ENCODE measurements around the gene CACNA1B.

CACNA1B gene

DNA sequence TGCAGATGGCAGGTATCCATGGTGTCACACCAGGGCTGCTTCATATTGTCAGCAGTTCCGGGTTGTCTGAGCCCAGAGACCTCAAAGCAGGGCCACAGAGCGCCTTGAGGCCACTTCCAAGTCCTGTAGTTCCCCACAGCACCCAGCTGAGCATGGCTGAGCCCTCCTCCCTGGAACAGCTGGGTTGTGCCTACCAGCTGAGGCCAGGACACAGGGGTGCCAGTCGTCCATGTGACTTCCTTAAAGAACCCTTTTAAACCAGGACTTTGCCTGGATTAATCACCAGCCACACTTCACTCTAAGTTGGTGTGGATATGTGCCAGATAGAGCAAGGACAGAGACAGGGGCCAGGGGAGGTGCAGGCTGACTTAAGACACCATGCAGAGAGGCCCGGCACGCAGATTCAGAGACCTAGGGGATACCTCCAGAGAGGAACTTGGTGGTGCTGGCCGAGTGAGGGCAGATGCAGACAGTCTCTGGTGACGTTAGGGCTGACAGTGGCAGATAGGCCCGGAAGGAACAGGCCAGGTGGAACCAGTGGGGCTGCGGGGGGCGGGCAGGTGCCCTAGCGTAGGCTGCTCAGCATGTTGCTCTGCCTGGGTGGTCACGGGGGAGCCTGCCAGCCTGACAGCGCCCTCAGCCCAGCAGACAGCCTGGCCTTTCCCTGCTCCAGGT is 142.7 kb downstream of the CACNA1B start:
- DNase-seq = no peak

- no peak for DNase-seq
Measured at GRCh38 chr9:138020795-138021182, 143.2 kb downstream of the CACNA1B start.

- DNase-seq = no peak
Measured at GRCh38 chr9:138021251-138022056, 143.9 kb downstream of the CACNA1B start.

DNA sequence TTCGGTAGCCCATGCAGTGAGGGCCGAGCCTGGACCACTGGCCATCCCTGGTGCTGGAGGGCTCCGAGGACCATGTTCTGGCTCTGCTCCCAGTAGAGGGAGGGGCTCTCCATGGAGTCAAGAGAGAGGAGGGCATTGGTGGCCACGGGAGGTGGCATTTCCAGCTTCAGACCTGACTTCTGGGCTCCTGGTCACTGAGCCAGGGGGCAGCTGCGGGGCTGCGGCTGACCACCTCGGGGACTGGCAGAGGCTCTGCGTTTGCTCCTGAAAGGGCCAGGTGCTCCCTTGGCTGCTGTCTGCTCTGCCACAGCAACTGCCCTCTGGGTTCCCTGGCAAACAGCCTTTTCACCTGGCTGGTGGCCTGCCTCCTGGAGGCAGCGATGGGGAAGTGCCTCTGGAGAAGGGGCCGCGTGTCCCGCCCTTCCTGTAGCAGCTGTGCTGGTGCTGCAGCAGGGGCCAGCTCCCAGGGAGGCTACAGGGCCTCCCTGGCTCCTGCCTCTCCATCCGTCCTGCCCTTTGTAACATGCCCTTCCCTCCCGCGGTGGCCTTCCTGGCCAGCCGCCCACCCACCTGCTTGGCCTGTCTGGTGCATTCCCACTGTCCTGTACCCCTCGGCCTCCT is 144.6 kb downstream of the CACNA1B start:
- DNase-seq = no peak

DNA sequence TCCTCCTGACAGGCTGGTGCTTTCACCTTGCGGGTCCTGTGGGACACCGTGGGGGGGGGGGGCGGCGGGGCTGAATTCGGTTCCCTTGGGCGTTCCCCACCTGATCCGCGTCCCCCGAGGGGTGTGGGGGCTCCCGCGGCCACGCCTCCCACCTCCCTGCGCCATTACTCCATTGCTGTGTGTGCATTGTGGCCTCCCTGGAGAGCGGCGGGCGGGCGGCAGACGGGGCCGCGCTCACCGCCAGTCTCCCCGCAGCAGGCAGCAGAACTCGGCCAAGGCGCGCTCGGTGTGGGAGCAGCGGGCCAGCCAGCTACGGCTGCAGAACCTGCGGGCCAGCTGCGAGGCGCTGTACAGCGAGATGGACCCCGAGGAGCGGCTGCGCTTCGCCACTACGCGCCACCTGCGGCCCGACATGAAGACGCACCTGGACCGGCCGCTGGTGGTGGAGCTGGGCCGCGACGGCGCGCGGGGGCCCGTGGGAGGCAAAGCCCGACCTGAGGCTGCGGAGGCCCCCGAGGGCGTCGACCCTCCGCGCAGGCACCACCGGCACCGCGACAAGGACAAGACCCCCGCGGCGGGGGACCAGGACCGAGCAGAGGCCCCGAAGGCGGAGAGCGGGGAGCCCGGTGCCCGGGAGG is 145.3 kb downstream of the CACNA1B start:
- DNase-seq = no peak

GRCh38 chr9:138023394-138024124 is 146.0 kb downstream of the CACNA1B start:
- DNase-seq = no peak

- no peak for DNase-seq
Measured at GRCh38 chr9:138024131-138024530, 146.5 kb downstream of the CACNA1B start.

DNA sequence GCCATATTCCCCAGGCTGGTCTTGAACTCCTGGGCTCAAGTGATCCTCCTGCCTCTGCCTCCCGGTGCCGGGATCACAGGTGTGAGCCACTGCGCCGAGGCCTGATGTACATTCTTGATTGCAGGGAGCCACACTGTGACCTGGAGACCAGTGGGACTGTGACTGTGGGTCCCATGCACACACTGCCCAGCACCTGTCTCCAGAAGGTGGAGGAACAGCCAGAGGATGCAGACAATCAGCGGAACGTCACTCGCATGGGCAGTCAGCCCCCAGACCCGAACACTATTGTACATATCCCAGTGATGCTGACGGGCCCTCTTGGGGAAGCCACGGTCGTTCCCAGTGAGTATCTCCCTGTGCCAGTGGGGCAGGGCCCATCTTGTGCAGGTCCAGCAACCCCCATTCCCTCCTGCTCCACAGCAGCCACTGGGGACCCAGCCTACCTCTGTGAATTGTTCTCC is 147.3 kb downstream of the CACNA1B start:
- DNase-seq = no peak

DNA sequence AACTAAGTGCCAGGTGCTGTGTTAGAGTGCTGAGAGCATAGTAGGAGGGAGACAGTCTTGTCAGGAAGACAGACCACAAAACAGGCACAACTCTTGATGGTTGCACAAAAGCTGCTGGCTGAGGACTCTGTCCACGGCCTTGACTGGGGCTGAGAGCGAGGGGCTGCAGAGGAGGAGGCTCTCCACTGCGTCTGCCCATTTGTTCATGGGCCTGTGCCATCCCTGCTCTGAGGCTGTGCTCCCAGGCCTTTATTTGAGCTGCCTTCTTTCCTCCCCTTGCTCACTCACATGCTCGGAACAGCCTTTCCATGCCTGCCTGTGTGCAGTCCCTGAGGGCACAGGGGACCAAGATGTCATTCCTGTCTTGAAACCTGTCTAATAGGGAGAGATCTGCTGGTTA is 147.8 kb downstream of the CACNA1B start:
- no peak for DNase-seq

GRCh38 chr9:138025908-138026307 is 148.3 kb downstream of the CACNA1B start:
- no peak for DNase-seq

DNA sequence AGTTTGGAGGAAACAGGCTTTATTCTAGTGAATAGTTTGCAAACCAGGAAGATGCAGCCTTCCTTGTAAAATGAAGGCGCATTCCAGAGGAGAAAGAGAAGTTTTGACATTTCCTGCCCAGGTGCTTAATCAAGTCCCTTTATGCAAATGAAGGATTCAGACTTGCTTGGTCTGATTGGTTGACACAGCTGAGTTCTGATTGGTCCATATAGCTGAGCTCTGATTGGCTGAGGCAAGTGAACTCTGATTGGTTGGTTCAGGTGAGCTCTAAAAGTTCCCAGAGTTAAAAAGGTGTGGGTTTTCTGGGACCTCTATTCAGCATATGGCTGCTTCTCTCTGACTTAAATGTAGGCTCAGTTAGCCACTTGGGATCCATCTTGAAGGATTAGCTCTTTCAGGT is 151.0 kb downstream of the CACNA1B start:
- no peak for DNase-seq

- no peak for DNase-seq
Measured at GRCh38 chr9:138031186-138031585, 153.6 kb downstream of the CACNA1B start.

GRCh38 chr9:138033950-138034349 is 156.4 kb downstream of the CACNA1B start:
- DNase-seq = no peak

DNA sequence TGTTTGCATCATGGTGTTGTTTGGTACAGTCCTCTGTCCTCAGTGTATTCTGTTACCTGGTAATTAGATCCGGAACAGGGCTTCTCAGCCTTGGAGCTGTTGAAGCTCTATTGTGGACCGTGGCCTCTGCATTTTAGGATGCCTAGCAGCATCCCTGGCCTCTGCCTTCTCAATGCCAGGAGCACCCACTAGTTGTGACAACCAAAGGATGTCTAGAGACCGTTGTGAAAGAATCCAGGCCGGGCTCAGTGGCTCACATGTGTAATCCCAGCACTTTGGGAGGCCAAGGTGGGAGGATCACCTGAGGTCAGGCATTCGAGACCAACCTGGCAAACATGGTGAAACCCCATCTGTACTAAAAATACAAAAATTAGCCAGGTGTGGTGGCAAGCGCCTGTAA is 159.6 kb downstream of the CACNA1B start:
- DNase-seq = no peak

- no peak for DNase-seq
Measured at GRCh38 chr9:138038244-138038671, 160.7 kb downstream of the CACNA1B start.

DNA sequence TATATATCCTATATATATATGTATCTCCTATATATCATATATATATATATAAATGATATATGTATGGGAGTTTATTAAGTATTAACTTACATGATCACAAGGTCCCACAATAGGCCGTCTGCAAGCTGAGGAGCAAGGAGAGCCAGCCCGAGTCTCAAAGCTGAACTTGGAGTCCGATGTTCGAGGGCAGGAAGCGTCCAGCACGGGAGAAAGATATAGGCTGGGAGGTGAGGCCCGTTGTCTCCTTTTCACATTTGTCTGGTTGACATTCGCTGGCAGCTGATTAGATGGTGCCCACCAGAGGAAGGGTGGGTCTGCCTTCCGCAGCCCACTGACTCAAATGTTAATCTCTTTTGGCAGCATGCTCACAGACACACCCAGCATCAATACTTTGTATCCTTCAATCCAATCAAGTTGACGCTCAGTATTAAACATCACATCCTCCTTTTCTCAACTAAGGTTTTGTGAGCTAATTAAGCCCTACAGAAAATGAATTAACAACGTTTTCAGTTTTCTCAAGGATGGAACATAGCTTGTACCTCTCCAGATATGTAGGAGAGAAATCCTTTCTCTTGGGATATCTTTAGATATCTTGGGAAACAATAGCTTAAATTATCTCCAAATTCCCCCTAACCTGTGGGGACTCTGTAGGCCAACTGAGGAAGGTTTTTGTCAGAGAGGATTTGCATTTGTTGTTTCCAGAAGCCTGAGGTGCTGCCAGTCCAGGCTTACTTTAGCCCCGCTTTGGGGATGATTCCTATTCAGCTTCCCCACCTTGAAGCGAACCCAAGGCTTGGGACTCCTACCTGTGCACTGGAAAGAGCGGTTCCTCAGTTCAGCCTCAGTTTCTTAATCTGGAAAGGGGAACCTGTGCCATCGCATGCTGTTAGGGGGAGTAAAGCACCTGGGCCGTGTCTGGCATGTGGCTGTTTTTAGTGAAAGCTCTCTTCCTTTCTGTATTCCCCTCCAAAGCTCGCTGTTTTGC is 163.2 kb downstream of the CACNA1B start:
- DNase-seq = no peak

- DNase-seq = no peak
Measured at GRCh38 chr9:138042146-138042545, 164.6 kb downstream of the CACNA1B start.

DNA sequence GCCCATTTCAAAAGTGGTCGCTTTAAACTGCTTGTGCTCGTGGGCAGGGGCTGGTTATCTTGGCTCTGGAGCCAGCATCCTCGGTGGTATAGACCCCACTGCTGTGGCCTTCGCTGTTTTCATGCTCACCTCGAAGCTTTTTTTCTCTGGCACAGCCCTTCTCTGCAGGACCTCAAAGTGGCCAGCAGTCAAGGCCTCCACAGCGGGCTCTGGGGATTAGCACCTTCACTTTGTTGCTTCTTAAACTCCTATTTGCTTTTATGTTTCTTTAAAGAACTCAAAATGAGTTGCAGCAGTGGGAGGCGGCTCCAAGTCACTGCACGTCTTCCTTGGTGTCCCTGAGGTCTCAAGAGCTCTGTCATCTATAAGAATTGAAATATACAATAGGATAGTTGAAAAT is 165.1 kb downstream of the CACNA1B start:
- no peak for DNase-seq

DNA sequence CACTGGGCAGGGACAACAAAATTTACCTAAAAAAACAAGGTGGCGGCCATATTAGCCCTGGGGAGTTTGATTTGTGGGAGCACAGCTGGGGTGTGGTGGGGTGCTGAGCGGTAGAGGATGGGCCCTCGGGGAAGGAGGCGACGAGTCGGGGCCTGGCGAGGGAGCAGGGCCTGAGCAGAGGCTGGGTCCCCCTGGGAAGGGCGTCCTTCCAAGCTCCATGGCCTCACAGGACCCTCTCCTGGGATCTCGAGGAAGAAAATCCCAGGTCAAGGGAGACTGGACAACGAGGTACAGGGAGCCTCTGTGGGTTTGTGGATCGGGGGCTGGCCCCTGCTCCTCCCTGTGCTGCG is 165.5 kb downstream of the CACNA1B start:
- no peak for DNase-seq

GRCh38 chr9:138043411-138044345 is 166.1 kb downstream of the CACNA1B start:
- DNase-seq = no peak
